Endothelial cell of umbilical vein (primary cell): ENCODE data around the gene DYRK1A.

Experiments
- GATA2 ChIP-seq: IDR thresholded peaks from 2 replicates; pipeline ENCODE4 v1.7.0; 2011; ENCODE audit warnings: low read depth, mild to moderate bottlenecking, moderate library complexity, mixed read lengths, low read length; ENCODE audit not compliant: insufficient read length, insufficient read depth
- MYC ChIP-seq: IDR thresholded peaks from one replicate; pipeline ENCODE4 v1.6.1; 2011; ENCODE audit warnings: mild to moderate bottlenecking, low read depth, low read length
- TF ChIP-seq, protein P1 (sequence below), 2 donors: IDR thresholded peaks; 1 replicate in 1 of 2; 2 replicates in 1 of 2; pipeline ENCODE4 v1.5.1; 2011; ENCODE audit warnings: low read length in 2 of 2, mild to moderate bottlenecking in 2 of 2, moderate library complexity in 2 of 2, control low read depth in 1 of 2, inconsistent platforms in 1 of 2, low read depth in 1 of 2; ENCODE audit not compliant: insufficient read depth in 1 of 2; ENCODE audit errors: extremely low read depth in 1 of 2

DNA sequence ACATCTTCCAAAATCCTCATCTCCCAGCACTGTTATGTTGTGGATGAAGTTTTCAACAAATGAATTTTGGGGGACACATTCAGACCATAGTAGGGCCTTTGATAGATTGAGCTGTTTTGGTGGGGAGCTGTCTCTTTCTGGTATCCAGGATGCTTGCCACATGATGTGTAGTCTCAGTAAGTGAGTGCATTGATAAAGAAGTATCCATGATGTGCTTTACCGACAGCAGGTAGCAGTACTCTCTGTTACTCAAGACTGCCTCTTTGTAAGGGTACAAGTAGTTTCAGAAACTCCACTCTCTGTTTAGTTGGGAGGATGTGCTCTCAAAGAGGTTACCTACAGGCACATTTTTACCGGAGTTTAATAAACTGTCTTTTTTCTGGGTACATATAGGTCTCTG is 26.5 kb downstream of the DYRK1A start:
- TF ChIP-seq, protein P1, sequence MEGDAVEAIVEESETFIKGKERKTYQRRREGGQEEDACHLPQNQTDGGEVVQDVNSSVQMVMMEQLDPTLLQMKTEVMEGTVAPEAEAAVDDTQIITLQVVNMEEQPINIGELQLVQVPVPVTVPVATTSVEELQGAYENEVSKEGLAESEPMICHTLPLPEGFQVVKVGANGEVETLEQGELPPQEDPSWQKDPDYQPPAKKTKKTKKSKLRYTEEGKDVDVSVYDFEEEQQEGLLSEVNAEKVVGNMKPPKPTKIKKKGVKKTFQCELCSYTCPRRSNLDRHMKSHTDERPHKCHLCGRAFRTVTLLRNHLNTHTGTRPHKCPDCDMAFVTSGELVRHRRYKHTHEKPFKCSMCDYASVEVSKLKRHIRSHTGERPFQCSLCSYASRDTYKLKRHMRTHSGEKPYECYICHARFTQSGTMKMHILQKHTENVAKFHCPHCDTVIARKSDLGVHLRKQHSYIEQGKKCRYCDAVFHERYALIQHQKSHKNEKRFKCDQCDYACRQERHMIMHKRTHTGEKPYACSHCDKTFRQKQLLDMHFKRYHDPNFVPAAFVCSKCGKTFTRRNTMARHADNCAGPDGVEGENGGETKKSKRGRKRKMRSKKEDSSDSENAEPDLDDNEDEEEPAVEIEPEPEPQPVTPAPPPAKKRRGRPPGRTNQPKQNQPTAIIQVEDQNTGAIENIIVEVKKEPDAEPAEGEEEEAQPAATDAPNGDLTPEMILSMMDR (IDR thresholded peaks at IDR 0.05; ENCODE audit: extremely low read depth in 1 of 2, insufficient read depth in 1 of 2, low read depth in 1 of 2, low read length in 2 of 2): no peak
- TF ChIP-seq MYC: no peak
- no peak for TF ChIP-seq GATA2
